DMS114 treated with DMSO at 0.1 percent for 48 hours (cell line): ENCODE results near the gene MRGPRD.

Source experiments
- DNase-seq: peaks from one replicate; lab custom pipeline; 2025; ENCODE audit not compliant: unreplicated experiment; lab: John Stamatoyannopoulos, UW

MRGPRD gene

GRCh38 chr11:68970921-68971636 is 9.7 kb downstream of the MRGPRD start:
- DNase-seq: no peak

GRCh38 chr11:68969386-68969785 is 11.4 kb downstream of the MRGPRD start:
- no peak for DNase-seq

- DNase-seq: no peak
Measured at GRCh38 chr11:68968306-68969250, 12.2 kb downstream of the MRGPRD start.

GRCh38 chr11:68966894-68967780 is 13.6 kb downstream of the MRGPRD start:
- DNase-seq: no peak

- no peak for DNase-seq
Measured at GRCh38 chr11:68965901-68966853, 14.6 kb downstream of the MRGPRD start.

GRCh38 chr11:68963779-68964178 is 17.0 kb downstream of the MRGPRD start:
- DNase-seq: no peak

GRCh38 chr11:68962527-68963250 is 18.1 kb downstream of the MRGPRD start:
- no peak for DNase-seq

GRCh38 chr11:68961245-68961644 is 19.5 kb downstream of the MRGPRD start:
- DNase-seq: no peak

GRCh38 chr11:68960294-68961071 is 20.3 kb downstream of the MRGPRD start:
- no peak for DNase-seq

- no peak for DNase-seq
Measured at GRCh38 chr11:68959465-68960293, 21.1 kb downstream of the MRGPRD start.

GRCh38 chr11:68958211-68958610 is 22.6 kb downstream of the MRGPRD start:
- DNase-seq: no peak

- no peak for DNase-seq
Measured at GRCh38 chr11:68956547-68957254, 24.1 kb downstream of the MRGPRD start.

GRCh38 chr11:68956142-68956541 is 24.6 kb downstream of the MRGPRD start:
- no peak for DNase-seq

- DNase-seq: no peak
Measured at GRCh38 chr11:68955607-68955958, 25.2 kb downstream of the MRGPRD start.

- no peak for DNase-seq
Measured at GRCh38 chr11:68954836-68955606, 25.8 kb downstream of the MRGPRD start.

GRCh38 chr11:68950762-68951161 is 30.0 kb downstream of the MRGPRD start:
- DNase-seq: no peak
